ENCODE results near the gene CPSF3.

DNA sequence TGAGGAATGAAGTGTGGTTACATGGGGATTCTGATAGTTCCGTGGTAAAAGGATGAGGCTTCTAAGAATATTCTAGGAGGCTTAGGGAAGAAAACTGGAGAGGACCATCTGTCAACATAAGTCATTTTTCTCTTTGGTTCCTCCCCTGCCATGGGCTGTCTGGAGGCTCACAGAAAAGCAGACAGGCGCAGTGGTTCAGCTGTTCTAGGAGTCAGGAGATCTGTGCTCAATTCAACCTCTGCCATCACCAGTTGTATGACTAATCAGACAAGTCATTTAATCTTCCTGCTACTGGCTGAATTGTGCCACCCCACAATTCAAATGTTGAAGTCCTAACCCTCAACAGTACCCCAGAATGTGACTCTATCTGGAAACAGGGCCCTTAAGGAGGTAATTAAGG lies 95.8 kb downstream of the CPSF3 start:
- TF ChIP-seq, protein P1, sequence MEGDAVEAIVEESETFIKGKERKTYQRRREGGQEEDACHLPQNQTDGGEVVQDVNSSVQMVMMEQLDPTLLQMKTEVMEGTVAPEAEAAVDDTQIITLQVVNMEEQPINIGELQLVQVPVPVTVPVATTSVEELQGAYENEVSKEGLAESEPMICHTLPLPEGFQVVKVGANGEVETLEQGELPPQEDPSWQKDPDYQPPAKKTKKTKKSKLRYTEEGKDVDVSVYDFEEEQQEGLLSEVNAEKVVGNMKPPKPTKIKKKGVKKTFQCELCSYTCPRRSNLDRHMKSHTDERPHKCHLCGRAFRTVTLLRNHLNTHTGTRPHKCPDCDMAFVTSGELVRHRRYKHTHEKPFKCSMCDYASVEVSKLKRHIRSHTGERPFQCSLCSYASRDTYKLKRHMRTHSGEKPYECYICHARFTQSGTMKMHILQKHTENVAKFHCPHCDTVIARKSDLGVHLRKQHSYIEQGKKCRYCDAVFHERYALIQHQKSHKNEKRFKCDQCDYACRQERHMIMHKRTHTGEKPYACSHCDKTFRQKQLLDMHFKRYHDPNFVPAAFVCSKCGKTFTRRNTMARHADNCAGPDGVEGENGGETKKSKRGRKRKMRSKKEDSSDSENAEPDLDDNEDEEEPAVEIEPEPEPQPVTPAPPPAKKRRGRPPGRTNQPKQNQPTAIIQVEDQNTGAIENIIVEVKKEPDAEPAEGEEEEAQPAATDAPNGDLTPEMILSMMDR (IDR thresholded peaks at IDR 0.05), result no peak
- TF ChIP-seq EZH2phosphoT487 (IDR thresholded peaks at IDR 0.05) (no peak), EZH2 (IDR thresholded peaks at IDR 0.05) (no peak)
